ENCODE data around the gene ICAM4. TPM values are rescaled to one million over a fixed set of nuclear protein-coding genes. Genes with fewer than 3 reads are reported as not detected.
"Not testable (repeated sequence)": the region's sequence is repeated elsewhere in the genome, so short reads cannot be mapped to it uniquely, and the experiment has no call there.

Gene ICAM4
- total RNA-seq: 0.85 TPM
- polyA plus RNA-seq (ENCODE audit: insufficient read depth, low read depth, low replicate concordance): 1.1 TPM
- long read RNA-seq, donor 1, partial matches to known transcripts: 0 of 1 reads
- long read RNA-seq, donor 1, other reads (novel, unspliced or antisense): 0 of 1 reads
- long read RNA-seq, donor 2: 0 reads
- long read RNA-seq, donor 3: 0 reads
- long read RNA-seq, donor 4, partial matches to known transcripts: 0 of 1 reads
- long read RNA-seq, donor 4, other reads (novel, unspliced or antisense): 0 of 1 reads
- long read RNA-seq, donor 5: 0 reads
- long read RNA-seq, donor 6: 0 reads
- long read RNA-seq, donor 7: 0 reads
- long read RNA-seq, donor 8: 0 reads
- long read RNA-seq, donor 9, partial matches to known transcripts: 0 of 1 reads
- long read RNA-seq, donor 9, other reads (novel, unspliced or antisense): 0 of 1 reads
- long read RNA-seq, donor 10: 0 reads

GRCh38 chr19:10286803-10287737, at the start of gene ICAM4:
TSS of gene ICAM4 (plus strand) at chr19:10286955. CDS start at chr19:10287013, 58 bp downstream.
- Histone ChIP-seq H3K27ac (ENCODE audit: low read depth in 2 of 2, low read length in 2 of 2) (peak within 1 kb of the TSS in 1 of 2 donors; percentile 0), H3K9me3 (ENCODE audit: control insufficient read depth in 2 of 3, insufficient read depth in 1 of 3, low read length in 3 of 3) (no peaks in the 10 kb centered on the region), H3K4me3 (ENCODE audit: low read length in 3 of 3) (no peak within 1 kb of the TSS), H3K36me3 (ENCODE audit: control insufficient read depth in 2 of 3, insufficient read depth in 3 of 3, low read length in 3 of 3) (peaks cover 0 to 3% (median 0%) of the 10 kb centered on the region in 3 donors), H3K9ac (ENCODE audit: low read length in 3 of 3) (no peak within 1 kb of the TSS), H3K4me1 (ENCODE audit: control insufficient read depth in 2 of 3, insufficient read depth in 2 of 3, low read depth in 1 of 3, low read length in 3 of 3) (peaks cover 0 to 24% (median 7%) of the 10 kb centered on the region in 3 donors), H3K27me3 (ENCODE audit: control insufficient read depth, insufficient read depth, low read length) (peaks cover 24% of the 10 kb centered on the region)
- no peak for FAIRE-seq
- peak in 4 of 5 donors; percentile 73 to 97 (median 88) for DNase-seq
- intact Hi-C loops (cut with DNase I): no loop called here
- TF ChIP-seq, protein P1, sequence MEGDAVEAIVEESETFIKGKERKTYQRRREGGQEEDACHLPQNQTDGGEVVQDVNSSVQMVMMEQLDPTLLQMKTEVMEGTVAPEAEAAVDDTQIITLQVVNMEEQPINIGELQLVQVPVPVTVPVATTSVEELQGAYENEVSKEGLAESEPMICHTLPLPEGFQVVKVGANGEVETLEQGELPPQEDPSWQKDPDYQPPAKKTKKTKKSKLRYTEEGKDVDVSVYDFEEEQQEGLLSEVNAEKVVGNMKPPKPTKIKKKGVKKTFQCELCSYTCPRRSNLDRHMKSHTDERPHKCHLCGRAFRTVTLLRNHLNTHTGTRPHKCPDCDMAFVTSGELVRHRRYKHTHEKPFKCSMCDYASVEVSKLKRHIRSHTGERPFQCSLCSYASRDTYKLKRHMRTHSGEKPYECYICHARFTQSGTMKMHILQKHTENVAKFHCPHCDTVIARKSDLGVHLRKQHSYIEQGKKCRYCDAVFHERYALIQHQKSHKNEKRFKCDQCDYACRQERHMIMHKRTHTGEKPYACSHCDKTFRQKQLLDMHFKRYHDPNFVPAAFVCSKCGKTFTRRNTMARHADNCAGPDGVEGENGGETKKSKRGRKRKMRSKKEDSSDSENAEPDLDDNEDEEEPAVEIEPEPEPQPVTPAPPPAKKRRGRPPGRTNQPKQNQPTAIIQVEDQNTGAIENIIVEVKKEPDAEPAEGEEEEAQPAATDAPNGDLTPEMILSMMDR (IDR thresholded peaks at IDR 0.05; ENCODE audit: borderline replicate concordance, extremely low read depth, insufficient read depth): no peak

- Histone ChIP-seq H3K36me3 (ENCODE audit: control insufficient read depth in 2 of 3, insufficient read depth in 3 of 3, low read length in 3 of 3) (no peaks in the 10 kb centered on the region), H3K4me3 (ENCODE audit: low read length in 3 of 3) (no peak overlapping the region), H3K27me3 (ENCODE audit: control insufficient read depth, insufficient read depth, low read length) (no peaks in the 10 kb centered on the region), H3K4me1 (ENCODE audit: control insufficient read depth in 2 of 3, insufficient read depth in 2 of 3, low read depth in 1 of 3, low read length in 3 of 3) (no peaks in the 10 kb centered on the region), H3K9ac (ENCODE audit: low read length in 3 of 3) (no peak overlapping the region), H3K9me3 (ENCODE audit: control insufficient read depth in 2 of 3, insufficient read depth in 1 of 3, low read length in 3 of 3) (no peaks in the 10 kb centered on the region), H3K27ac (ENCODE audit: low read depth in 2 of 2, low read length in 2 of 2) (peak overlapping the region in 1 of 2 donors; percentile 11)
- DNase-seq: no peak
- TF ChIP-seq, protein P1 (IDR thresholded peaks at IDR 0.05; ENCODE audit: borderline replicate concordance, extremely low read depth, insufficient read depth): no peak
- intact Hi-C loops (cut with DNase I): no loop called here
- FAIRE-seq: no peak
Observed at GRCh38 chr19:10237702-10238101, 49.1 kb upstream of the ICAM4 start.

DNA sequence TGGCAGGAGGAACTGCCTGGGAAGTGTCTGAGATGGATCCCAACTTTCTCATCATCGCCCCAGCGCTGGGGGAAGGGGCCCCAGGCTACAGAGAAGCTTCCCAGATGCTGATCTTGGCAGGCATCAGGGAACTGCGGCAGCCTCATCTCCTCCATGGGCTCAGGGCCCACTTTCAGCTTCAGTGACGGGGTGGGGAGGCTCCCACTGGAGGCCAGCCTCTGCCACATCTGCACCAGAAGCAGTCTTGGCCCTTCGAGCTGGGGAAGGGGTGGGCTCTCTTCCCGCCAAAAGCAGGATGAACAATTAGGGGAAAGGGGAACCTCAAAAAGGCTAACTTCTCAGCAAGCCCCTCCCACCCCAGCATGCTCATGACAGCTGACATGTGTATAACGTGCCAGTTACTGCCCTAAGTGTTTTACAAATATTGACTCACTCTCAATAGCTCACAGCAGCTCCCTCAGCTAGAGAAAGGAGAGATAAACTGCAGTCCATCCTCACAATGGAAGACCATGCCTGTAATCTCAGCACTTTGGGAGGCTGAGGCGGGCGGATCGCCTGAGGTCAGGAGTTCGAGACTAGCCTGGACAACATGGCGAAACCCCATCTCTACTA, 48.5 kb upstream of the ICAM4 start:
- Histone ChIP-seq H3K27me3 (ENCODE audit: control insufficient read depth, insufficient read depth, low read length) (no peaks in the 10 kb centered on the region), H3K4me3 (ENCODE audit: low read length in 3 of 3) (no peak overlapping the region), H3K9ac (ENCODE audit: low read length in 3 of 3) (no peak overlapping the region), H3K36me3 (ENCODE audit: control insufficient read depth in 2 of 3, insufficient read depth in 3 of 3, low read length in 3 of 3) (no peaks in the 10 kb centered on the region), H3K4me1 (ENCODE audit: control insufficient read depth in 2 of 3, insufficient read depth in 2 of 3, low read depth in 1 of 3, low read length in 3 of 3) (no peaks in the 10 kb centered on the region), H3K27ac (ENCODE audit: low read depth in 2 of 2, low read length in 2 of 2) (peak overlapping the region in 1 of 2 donors; percentile 11), H3K9me3 (ENCODE audit: control insufficient read depth in 2 of 3, insufficient read depth in 1 of 3, low read length in 3 of 3) (no peaks in the 10 kb centered on the region)
- intact Hi-C loops (cut with DNase I): no loop called here
- no peak for FAIRE-seq
- TF ChIP-seq, protein P1 (IDR thresholded peaks at IDR 0.05; ENCODE audit: borderline replicate concordance, extremely low read depth, insufficient read depth): no peak
- DNase-seq: peak in 4 of 5 donors; percentile 29 to 88 (median 64)

DNA sequence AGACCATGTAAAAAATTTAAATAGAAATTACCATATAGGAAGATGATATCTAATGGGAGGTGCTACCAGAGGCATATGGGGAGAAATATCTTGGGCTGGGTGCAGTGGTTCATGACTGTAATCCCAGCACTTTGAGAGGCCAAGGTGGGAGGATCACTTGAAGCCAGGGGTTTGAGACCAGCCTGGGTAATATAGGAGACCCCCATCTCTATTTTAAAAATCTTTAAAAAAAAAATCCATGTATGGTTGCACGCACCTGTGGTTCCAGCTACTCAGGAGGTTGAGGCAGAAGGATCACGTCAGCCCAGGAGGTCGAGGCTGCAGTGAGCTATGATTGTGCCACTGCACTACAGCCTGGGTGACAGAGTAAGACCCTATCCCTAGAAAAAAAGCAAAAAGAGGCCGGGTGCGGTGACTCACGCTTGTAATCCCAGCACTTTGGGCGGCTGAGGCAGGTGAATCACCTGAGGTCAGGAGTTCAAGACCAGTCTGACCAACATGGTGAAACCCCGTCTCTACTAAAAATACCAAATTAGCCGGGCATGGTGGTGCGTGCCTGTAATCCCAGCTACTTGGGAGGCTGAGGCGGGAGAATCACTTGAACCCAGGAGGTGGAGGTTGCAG, 44.8 kb upstream of the ICAM4 start:
- not testable (repeated sequence) for H3K4me1 ChIP-seq (ENCODE audit: control insufficient read depth in 2 of 3, insufficient read depth in 2 of 3, low read depth in 1 of 3, low read length in 3 of 3); H3K9ac ChIP-seq (ENCODE audit: low read length in 3 of 3); H3K27me3 ChIP-seq (ENCODE audit: control insufficient read depth, insufficient read depth, low read length); FAIRE-seq; H3K36me3 ChIP-seq (ENCODE audit: control insufficient read depth in 2 of 3, insufficient read depth in 3 of 3, low read length in 3 of 3); H3K27ac ChIP-seq (ENCODE audit: low read depth in 2 of 2, low read length in 2 of 2); H3K9me3 ChIP-seq (ENCODE audit: control insufficient read depth in 2 of 3, insufficient read depth in 1 of 3, low read length in 3 of 3); DNase-seq; H3K4me3 ChIP-seq (ENCODE audit: low read length in 3 of 3)
- intact Hi-C loops (cut with DNase I): loop anchor here (10.0 kb wide), 1 partner anchor 317 kb away; no protein-coding TSS in a partner anchor

All from kidney (tissue), 22 donors.